AG09319 (cell line): ENCODE data around the gene ADAMTS17.

ENCODE experiments used
- DNase-seq: peaks from one replicate; pipeline ENCODE4 v3.0.0-alpha.2; 2010; ENCODE audit warnings: low read depth; ENCODE audit errors: extremely low read depth
- TF ChIP-seq, protein P1 (sequence below): IDR thresholded peaks from 2 replicates; pipeline ENCODE4 v1.5.1; 2011; ENCODE audit warnings: low read depth, mild to moderate bottlenecking, inconsistent platforms, low read length, moderate library complexity

ADAMTS17 gene

GRCh38 chr15:100295939-100296565 is 45.7 kb downstream of the ADAMTS17 start:
- DNase-seq: no peak
- TF ChIP-seq, protein P1, sequence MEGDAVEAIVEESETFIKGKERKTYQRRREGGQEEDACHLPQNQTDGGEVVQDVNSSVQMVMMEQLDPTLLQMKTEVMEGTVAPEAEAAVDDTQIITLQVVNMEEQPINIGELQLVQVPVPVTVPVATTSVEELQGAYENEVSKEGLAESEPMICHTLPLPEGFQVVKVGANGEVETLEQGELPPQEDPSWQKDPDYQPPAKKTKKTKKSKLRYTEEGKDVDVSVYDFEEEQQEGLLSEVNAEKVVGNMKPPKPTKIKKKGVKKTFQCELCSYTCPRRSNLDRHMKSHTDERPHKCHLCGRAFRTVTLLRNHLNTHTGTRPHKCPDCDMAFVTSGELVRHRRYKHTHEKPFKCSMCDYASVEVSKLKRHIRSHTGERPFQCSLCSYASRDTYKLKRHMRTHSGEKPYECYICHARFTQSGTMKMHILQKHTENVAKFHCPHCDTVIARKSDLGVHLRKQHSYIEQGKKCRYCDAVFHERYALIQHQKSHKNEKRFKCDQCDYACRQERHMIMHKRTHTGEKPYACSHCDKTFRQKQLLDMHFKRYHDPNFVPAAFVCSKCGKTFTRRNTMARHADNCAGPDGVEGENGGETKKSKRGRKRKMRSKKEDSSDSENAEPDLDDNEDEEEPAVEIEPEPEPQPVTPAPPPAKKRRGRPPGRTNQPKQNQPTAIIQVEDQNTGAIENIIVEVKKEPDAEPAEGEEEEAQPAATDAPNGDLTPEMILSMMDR: no peak

- TF ChIP-seq, protein P1: no peak
- no peak for DNase-seq
Observed at GRCh38 chr15:100292010-100292409, 49.8 kb downstream of the ADAMTS17 start.

DNA sequence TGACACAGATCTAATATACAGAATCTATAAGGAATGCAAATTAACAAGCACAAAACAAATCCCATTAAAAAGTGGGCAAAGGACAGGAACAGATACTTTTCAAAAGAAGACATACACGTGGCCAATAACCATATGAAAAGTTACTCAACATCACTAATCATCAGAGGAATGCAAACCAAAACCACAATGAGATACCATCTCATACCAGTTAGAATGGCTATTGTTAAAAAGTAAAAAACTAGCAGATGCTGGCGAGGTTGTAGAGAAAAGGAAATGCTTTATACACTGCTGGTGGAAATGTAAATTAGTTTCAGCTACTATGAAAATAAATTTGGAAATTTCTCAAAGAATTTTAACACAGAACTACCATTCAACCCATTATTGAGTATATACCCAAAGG is 50.7 kb downstream of the ADAMTS17 start:
- DNase-seq: no peak
- TF ChIP-seq, protein P1: no peak

DNA sequence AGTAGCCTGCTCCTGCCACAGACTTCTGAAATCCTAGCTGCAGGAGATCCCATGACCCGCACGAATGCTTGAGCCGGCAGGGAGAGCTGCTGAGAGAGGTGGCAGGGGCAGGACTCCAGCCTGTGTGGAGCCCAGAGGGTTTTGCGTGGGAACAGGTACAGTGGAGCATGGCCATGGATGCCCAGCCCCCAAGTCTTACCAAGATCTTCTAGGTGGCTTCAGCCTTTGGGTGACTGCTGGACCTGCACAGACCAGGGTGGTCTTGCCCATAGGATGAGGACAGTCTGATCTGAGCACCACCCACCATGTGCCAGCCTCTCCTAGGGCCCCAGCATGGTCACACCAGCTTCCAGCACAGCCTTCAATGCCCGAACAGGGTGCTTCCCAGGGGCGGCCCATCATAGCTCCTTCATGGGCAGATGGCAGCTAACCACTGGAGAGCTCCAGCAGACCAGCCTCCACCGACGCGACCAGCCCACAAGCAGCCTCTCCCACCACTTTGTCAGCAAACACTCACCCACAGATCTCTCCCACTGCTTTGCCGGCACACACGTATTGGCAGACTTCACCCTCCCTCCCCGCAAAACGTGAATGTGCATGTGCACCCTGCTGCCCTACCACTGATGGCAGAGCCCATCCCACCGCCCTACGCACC is 56.0 kb downstream of the ADAMTS17 start:
- TF ChIP-seq, protein P1: no peak
- no peak for DNase-seq

- DNase-seq: no peak
- TF ChIP-seq, protein P1: no peak
Observed at GRCh38 chr15:100284701-100285100, 57.1 kb downstream of the ADAMTS17 start.

DNA sequence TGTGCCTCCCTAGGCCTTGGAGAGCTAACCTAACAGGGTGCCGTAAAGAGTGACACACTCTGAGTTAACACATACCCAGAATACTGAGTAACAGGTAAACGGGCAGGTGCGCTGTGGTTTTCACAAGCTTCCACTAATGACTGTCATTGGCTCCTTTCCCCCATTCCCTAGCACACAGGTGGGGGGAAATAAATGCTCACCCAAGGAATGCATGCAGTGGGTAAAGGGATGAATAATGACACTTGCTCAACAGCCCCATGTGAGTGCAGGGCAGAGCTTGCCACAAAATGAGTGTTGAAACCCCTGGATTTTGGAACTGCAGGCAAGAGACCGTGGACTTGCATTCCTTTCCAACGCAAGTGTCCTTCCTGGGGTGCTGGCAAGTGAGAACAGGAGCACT is 57.6 kb downstream of the ADAMTS17 start:
- no peak for DNase-seq
- TF ChIP-seq, protein P1: no peak

GRCh38 chr15:100281096-100281917 is 60.5 kb downstream of the ADAMTS17 start:
- TF ChIP-seq, protein P1: no peak
- DNase-seq: no peak
